ENCODE data around the gene KSR2. TPM values are rescaled to one million over a fixed set of nuclear protein-coding genes. Genes with fewer than 3 reads are reported as not detected.

Gene KSR2
- total and polyA plus RNA-seq, 10 of the 15 experiments (the other 5 are each of a cell fraction or from before 2014, with no cell fraction given) = under 0.01 to 1.5 (median 0.01) TPM; not detected in 3

Other genes with a start within 250 kb of the KSR2 start
- 51.1 and 55.0 TPM in 2 replicates for gene RFC5, start 47.7 kb upstream of the KSR2 start, total RNA-seq (2014; rRNA removed)
- gene RFC5, start 47.7 kb upstream of the KSR2 start, total RNA-seq (2014; rRNA removed; fragmentation: Illumina TruSeq; extraction: Trizol) = 49.8 and 53.0 TPM in 2 replicates
- gene RFC5, start 47.7 kb upstream of the KSR2 start, total RNA-seq (2021) = 29.3 and 30.9 TPM in 2 replicates
- gene RFC5, start 47.7 kb upstream of the KSR2 start, polyA plus RNA-seq (2011; rRNA removed) = 69.0 and 83.9 TPM in 2 replicates
- gene RFC5, start 47.7 kb upstream of the KSR2 start, polyA plus RNA-seq (2014; fragmentation: Illumina TruSeq; extraction: Trizol) = 50.9 and 52.9 TPM in 2 replicates
- 10 to 100 TPM; 47.3 to 73.3 TPM for gene RFC5, start 47.7 kb upstream of the KSR2 start, polyA plus RNA-seq (2014; fragmentation: Nextera tagmentation; extraction: Ambion mirVana)
- gene RFC5, start 47.7 kb upstream of the KSR2 start, polyA plus RNA-seq (2014; rRNA removed) = 51.3 and 54.1 TPM in 2 replicates
- gene RFC5, start 47.7 kb upstream of the KSR2 start, polyA plus RNA-seq (2016; fragmentation: Nextera tagmentation; extraction: Ambion mirVana) = 10 to 100 TPM; 66.3 to 70.0 TPM
- gene WSB2, start 92.2 kb upstream of the KSR2 start, total RNA-seq (2014; rRNA removed) = 66.7 and 83.7 TPM in 2 replicates
- gene WSB2, start 92.2 kb upstream of the KSR2 start, total RNA-seq (2014; rRNA removed; fragmentation: Illumina TruSeq; extraction: Trizol) = 40.4 and 41.5 TPM in 2 replicates
- 56.8 and 59.0 TPM in 2 replicates for gene WSB2, start 92.2 kb upstream of the KSR2 start, total RNA-seq (2021)
- gene WSB2, start 92.2 kb upstream of the KSR2 start, polyA plus RNA-seq (2011; rRNA removed) = 71.0 and 82.6 TPM in 2 replicates
- gene WSB2, start 92.2 kb upstream of the KSR2 start, polyA plus RNA-seq (2014; fragmentation: Illumina TruSeq; extraction: Trizol) = 44.1 and 59.0 TPM in 2 replicates
- gene WSB2, start 92.2 kb upstream of the KSR2 start, polyA plus RNA-seq (2014; fragmentation: Nextera tagmentation; extraction: Ambion mirVana) = 10 to 100 TPM; 30.0 to 33.6 TPM
- gene WSB2, start 92.2 kb upstream of the KSR2 start, polyA plus RNA-seq (2014; rRNA removed) = 46.0 and 46.3 TPM in 2 replicates
- 10 to 100 TPM; 18.3 to 19.4 TPM for gene WSB2, start 92.2 kb upstream of the KSR2 start, polyA plus RNA-seq (2016; fragmentation: Nextera tagmentation; extraction: Ambion mirVana)
- 6.7 and 8.3 TPM in 2 replicates for gene VSIG10, start 135.0 kb upstream of the KSR2 start, total RNA-seq (2014; rRNA removed)
- 4.5 and 5.3 TPM in 2 replicates for gene VSIG10, start 135.0 kb upstream of the KSR2 start, total RNA-seq (2014; rRNA removed; fragmentation: Illumina TruSeq; extraction: Trizol)
- gene VSIG10, start 135.0 kb upstream of the KSR2 start, total RNA-seq (2021) = 3.2 and 5.6 TPM in 2 replicates
- gene VSIG10, start 135.0 kb upstream of the KSR2 start, polyA plus RNA-seq (2011; rRNA removed) = 3.4 TPM in 2 replicates
- gene VSIG10, start 135.0 kb upstream of the KSR2 start, polyA plus RNA-seq (2014; fragmentation: Illumina TruSeq; extraction: Trizol) = 5.9 TPM in 1 of 2 replicates, not detected in the other
- gene VSIG10, start 135.0 kb upstream of the KSR2 start, polyA plus RNA-seq (2014; fragmentation: Nextera tagmentation; extraction: Ambion mirVana) = 1 to 10 TPM; 4.5 to 6.8 TPM
- gene VSIG10, start 135.0 kb upstream of the KSR2 start, polyA plus RNA-seq (2014; rRNA removed) = 5.3 and 7.2 TPM in 2 replicates
- gene VSIG10, start 135.0 kb upstream of the KSR2 start, polyA plus RNA-seq (2016; fragmentation: Nextera tagmentation; extraction: Ambion mirVana) = 10 to 100 TPM in 1 of 2 experiments, 1 to 10 TPM in 1; 5.0 to 10.2 TPM
- gene PEBP1, start 167.1 kb upstream of the KSR2 start, total RNA-seq (2014; rRNA removed) = 222 and 228 TPM in 2 replicates
- 181 and 208 TPM in 2 replicates for gene PEBP1, start 167.1 kb upstream of the KSR2 start, total RNA-seq (2014; rRNA removed; fragmentation: Illumina TruSeq; extraction: Trizol)
- 186 and 193 TPM in 2 replicates for gene PEBP1, start 167.1 kb upstream of the KSR2 start, total RNA-seq (2021)
- gene PEBP1, start 167.1 kb upstream of the KSR2 start, polyA plus RNA-seq (2011; rRNA removed) = 147 and 217 TPM in 2 replicates
- gene PEBP1, start 167.1 kb upstream of the KSR2 start, polyA plus RNA-seq (2014; fragmentation: Illumina TruSeq; extraction: Trizol) = 153 and 203 TPM in 2 replicates
- gene PEBP1, start 167.1 kb upstream of the KSR2 start, polyA plus RNA-seq (2014; fragmentation: Nextera tagmentation; extraction: Ambion mirVana) = 100 to 1,000 TPM in 1 of 2 experiments, 10 to 100 TPM in 1; 79.4 to 150 TPM
- gene PEBP1, start 167.1 kb upstream of the KSR2 start, polyA plus RNA-seq (2014; rRNA removed) = 179 and 205 TPM in 2 replicates
- 100 to 1,000 TPM; 413 to 415 TPM for gene PEBP1, start 167.1 kb upstream of the KSR2 start, polyA plus RNA-seq (2016; fragmentation: Nextera tagmentation; extraction: Ambion mirVana)

All from GM12878 (cell line).